Measurements from ENCODE around the gene SETBP1. TPM values are rescaled to one million over a fixed set of nuclear protein-coding genes. Genes with fewer than 3 reads are reported as not detected.

Gene SETBP1
- total and polyA plus RNA-seq, 2 of the 4 experiments (the other 2 are of a cell fraction), result 0.19 to 0.36 TPM

- Histone ChIP-seq H4K5ac (ENCODE audit: low read depth, low read length) (no peak overlapping the region), H3K79me1 (ENCODE audit: low read depth in 1 of 2, low read length in 2 of 2) (no peaks in the 10 kb centered on the region), H3K36me3 (ENCODE audit: control insufficient read depth, insufficient read depth, low read length) (no peaks in the 10 kb centered on the region), H3K4ac (ENCODE audit: low read depth, low read length) (no peak overlapping the region), H3K27ac (ENCODE audit: insufficient read depth, low read length) (no peak overlapping the region), H3K27me3 (ENCODE audit: control insufficient read depth, insufficient read depth, low read length) (no peaks in the 10 kb centered on the region), H2AK9ac (replicated peaks; ENCODE audit: low read depth, low read length, poor library complexity) (no peak overlapping the region), H3K9ac (ENCODE audit: low read depth, low read length) (no peak overlapping the region), H3K18ac (ENCODE audit: low read depth, low read length) (no peak overlapping the region), H2AFZ (replicated peaks; ENCODE audit: low read length, poor library complexity) (no peak overlapping the region), H4K20me1 (ENCODE audit: insufficient read depth, low read length) (no peaks in the 10 kb centered on the region), H3K23ac (ENCODE audit: low read depth, low read length) (no peak overlapping the region), H3K9me3 (ENCODE audit: control insufficient read depth, insufficient read depth, low read length) (no peaks in the 10 kb centered on the region), H3K14ac (replicated peaks; ENCODE audit: low read depth, low read length) (no peak overlapping the region), H4K91ac (ENCODE audit: insufficient read depth, low read depth, low read length) (no peak overlapping the region), H3K56ac (ENCODE audit: extremely low read depth, insufficient read depth, low read length) (no peak overlapping the region), H4K8ac (ENCODE audit: low read depth in 2 of 2, low read length in 2 of 2) (no peak overlapping the region), H3K4me2 (ENCODE audit: low read depth, low read length) (no peak overlapping the region), H2BK5ac (ENCODE audit: low read depth, low read length, poor library complexity, severe bottlenecking) (no peak overlapping the region), H2BK120ac (ENCODE audit: low read depth, low read length) (no peak overlapping the region), H2BK15ac (ENCODE audit: low read depth, low read length) (no peak overlapping the region), H3K4me3 (ENCODE audit: insufficient read depth, low read depth, low read length) (no peak overlapping the region), H2BK20ac (ENCODE audit: low read depth, low read length) (no peak overlapping the region), H3K4me1 (ENCODE audit: control insufficient read depth, insufficient read depth, low read length) (peaks cover 3% of the 10 kb centered on the region; the same call in 1 of the 2 replicates), H2AK5ac (ENCODE audit: low read depth, low read length) (no peak overlapping the region), H3K9me1 (ENCODE audit: insufficient read depth, low read length) (no peaks in the 10 kb centered on the region)
- DNase-seq (no peak), ATAC-seq (ENCODE audit: low read depth) (no peak)
- BruUV-seq (replicated peaks), result no TSS peak
- intact Hi-C loops (cut with micrococcal nuclease) (no loop called here), in situ Hi-C loops (cut with MboI; ENCODE audit: low sequenced_read_pairs) (no loop called here), dilution Hi-C loops (cut with HindIII; ENCODE audit: low sequenced_read_pairs, unreplicated experiment) (no loop called here)
- ChIA-PET CTCF (no interaction called here), POLR2A (ENCODE audit: unreplicated experiment) (no interaction called here)
- 100% methylated on average over 1 of the region's 2 CpGs; no CpG with 5 or more reads in 1 of the 2 experiments for WGBS, 2 experiments (ENCODE audit: extremely low coverage in 2 of 2, insufficient read length in 1 of 2)
- TF ChIP-seq MAFK (IDR thresholded peaks at IDR 0.05; ENCODE audit: low read depth, low read length) (no peak), RCOR1 (IDR thresholded peaks at IDR 0.05; ENCODE audit: insufficient replicate concordance, low read length) (no peak), ELK1 (IDR thresholded peaks at IDR 0.05; ENCODE audit: borderline replicate concordance, low read depth, low read length) (no peak), MXI1 (IDR thresholded peaks at IDR 0.05; ENCODE audit: borderline replicate concordance, low read depth, low read length) (no peak), POLR2A (IDR thresholded peaks at IDR 0.05; ENCODE audit: low read depth, low read length) (no peak), RAD21 (IDR thresholded peaks at IDR 0.05; ENCODE audit: low read length) (no peak), RFX5 (IDR thresholded peaks at IDR 0.05; ENCODE audit: low read depth, low read length) (no peak)
- TF ChIP-seq, protein P1, sequence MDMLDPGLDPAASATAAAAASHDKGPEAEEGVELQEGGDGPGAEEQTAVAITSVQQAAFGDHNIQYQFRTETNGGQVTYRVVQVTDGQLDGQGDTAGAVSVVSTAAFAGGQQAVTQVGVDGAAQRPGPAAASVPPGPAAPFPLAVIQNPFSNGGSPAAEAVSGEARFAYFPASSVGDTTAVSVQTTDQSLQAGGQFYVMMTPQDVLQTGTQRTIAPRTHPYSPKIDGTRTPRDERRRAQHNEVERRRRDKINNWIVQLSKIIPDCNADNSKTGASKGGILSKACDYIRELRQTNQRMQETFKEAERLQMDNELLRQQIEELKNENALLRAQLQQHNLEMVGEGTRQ (IDR thresholded peaks at IDR 0.05; ENCODE audit: low read depth, low read length), result no peak
Observed at GRCh38 chr18:44804033-44804432, 123.3 kb downstream of the SETBP1 start.

Measured in IMR-90 (cell line).